Urinary bladder (tissue), 4 donors: Measurements from ENCODE around the gene OR6N2. TPM values are rescaled to one million over a fixed set of nuclear protein-coding genes. Genes with fewer than 3 reads are reported as not detected.

Experiments
- DNase-seq: peaks from one replicate; pipeline ENCODE4 v3.0.0-alpha.2; 2015; ENCODE audit errors: extremely low spot score
- H3K27ac ChIP-seq: one replicate; pipeline ENCODE4 v1.5.1; 2013; ENCODE audit warnings: low read depth, mild to moderate bottlenecking, moderate library complexity
- H3K36me3 ChIP-seq: one replicate; pipeline ENCODE4 v1.6.1; 2013; ENCODE audit warnings: mild to moderate bottlenecking, moderate library complexity; ENCODE audit not compliant: insufficient read depth
- H3K4me1 ChIP-seq: one replicate; pipeline ENCODE4 v1.6.1; 2013; ENCODE audit warnings: mild to moderate bottlenecking, moderate library complexity; ENCODE audit not compliant: insufficient read depth
- H3K4me3 ChIP-seq: one replicate; pipeline ENCODE4 v1.5.1; 2013; ENCODE audit warnings: low read depth, low read length
- WGBS: extraction: QIAGEN DNeasy Blood & Tissue Kit; methylation state at CpG from one replicate; pipeline ENCODE4 v1.1.7; 2013; 5-methylcytosine and 5-hydroxymethylcytosine counted together
- polyA plus RNA-seq: library from polyadenylated mRNA; stranded (reverse); fragments of 200-250 nt; gene quantifications from one replicate; pipeline ENCODE4 v1.2.3, GENCODE V29; 2013
- total RNA-seq: library from RNA; depleted of rRNA; stranded (reverse); fragments of >200 nt; gene quantifications from one replicate; pipeline ENCODE4 v1.2.3, GENCODE V29; 2014
- donor health status: healthy with polysubstance abuse.
- donor health status: healthy.

OR6N2 gene
- total and polyA plus RNA-seq, 2 donors: not detected

DNA sequence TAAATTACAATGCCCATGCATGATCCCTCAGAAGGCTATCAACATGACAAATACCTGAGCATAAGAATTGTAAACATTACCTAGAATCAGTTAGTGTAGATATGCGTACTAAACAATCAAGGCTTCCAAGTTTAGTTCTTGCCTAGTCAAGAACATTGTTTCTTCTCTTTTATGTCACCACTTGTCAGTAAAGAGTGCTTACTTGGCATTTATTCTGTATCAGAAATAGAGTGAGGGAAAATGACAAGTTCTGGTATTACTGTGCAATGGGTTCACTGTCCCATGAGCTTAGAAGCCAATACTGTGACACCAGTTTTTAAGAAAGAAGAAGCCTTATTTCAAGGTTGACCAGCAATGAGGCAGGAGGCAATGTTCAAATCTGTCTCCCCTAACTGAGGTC lies 22.7 kb upstream of the OR6N2 start:
- Histone ChIP-seq H3K36me3 (no peaks in the 10 kb centered on the region), H3K4me1 (no peaks in the 10 kb centered on the region), H3K4me3 (no peak overlapping the region), H3K27ac (no peak overlapping the region)
- 89% methylated on average over 1 of the region's 1 CpG for WGBS
- DNase-seq: no peak

DNA sequence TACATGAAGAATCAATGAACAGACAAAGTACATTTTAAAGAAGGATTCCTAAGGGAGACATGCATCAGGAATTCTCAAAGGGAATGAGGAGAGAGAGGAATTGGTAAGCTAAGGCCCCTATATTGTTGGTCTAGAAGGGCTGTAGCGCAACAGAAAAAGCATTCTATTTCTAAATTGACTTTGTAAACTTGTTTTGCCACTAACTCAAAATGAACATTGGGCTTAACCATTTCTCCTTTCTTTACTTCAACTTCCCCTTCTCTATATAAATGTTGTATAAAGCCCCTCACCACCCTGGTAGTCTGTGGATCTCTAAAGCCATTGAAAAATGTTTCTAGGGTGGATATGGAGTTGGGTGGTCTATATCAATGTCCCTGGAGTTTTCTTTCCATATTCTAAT lies 20.4 kb upstream of the OR6N2 start:
- Histone ChIP-seq H3K4me3 (no peak overlapping the region), H3K36me3 (no peaks in the 10 kb centered on the region), H3K27ac (no peak overlapping the region), H3K4me1 (no peaks in the 10 kb centered on the region)
- no peak for DNase-seq
- WGBS: 98% methylated on average over 1 of the region's 1 CpG

DNA sequence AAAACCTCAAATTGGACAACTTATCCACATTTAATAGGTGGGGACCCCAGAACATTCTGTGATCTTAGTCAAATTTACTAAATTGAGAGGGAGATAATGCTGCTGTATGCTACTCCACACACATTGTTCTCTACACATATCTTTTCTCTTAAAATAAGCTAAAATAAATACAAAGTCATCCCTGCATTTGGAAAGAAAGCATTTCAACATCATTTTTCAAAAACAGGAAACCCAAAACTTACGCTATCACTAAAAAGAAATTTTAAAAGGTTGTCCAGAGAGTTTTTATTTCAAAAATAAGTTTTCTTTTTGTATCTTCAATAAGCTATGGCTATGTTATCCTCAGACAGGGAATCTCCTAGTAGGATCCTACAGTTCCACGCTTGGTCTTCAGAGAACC lies 19.5 kb upstream of the OR6N2 start:
- WGBS: 96% methylated on average over 2 of the region's 2 CpGs
- H3K4me3 ChIP-seq: no peak overlapping the region

DNA sequence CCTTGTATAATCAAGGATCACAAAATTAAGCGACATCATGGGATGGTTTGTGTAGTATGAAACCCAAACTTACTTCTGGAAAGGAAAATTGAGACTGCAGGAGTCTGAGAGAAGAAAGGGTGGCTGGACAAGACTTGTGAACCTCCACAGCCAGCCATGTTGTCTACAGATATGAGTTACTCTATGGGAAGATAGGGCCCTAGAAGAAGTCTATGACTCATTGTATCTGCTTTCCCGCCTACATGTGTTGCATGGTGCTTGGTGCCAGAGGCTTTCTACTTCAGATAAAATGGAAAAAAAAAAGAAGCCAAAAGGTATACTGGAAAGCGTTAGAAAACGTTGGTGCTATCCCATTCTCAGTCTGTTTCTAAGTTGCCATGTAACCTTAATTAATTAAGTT lies 18.7 kb upstream of the OR6N2 start:
- no peak overlapping the region for H3K27ac ChIP-seq
- H3K36me3 ChIP-seq: no peaks in the 10 kb centered on the region
- no peak for DNase-seq
- 89% methylated on average over 4 of the region's 4 CpGs for WGBS
- no peaks in the 10 kb centered on the region for H3K4me1 ChIP-seq
- H3K4me3 ChIP-seq: no peak overlapping the region

More for the DNA sequence above, 19.5 kb upstream of the OR6N2 start:
- DNase-seq: no peak
- no peaks in the 10 kb centered on the region for H3K4me1 ChIP-seq
- H3K27ac ChIP-seq: no peak overlapping the region
- no peaks in the 10 kb centered on the region for H3K36me3 ChIP-seq

DNA sequence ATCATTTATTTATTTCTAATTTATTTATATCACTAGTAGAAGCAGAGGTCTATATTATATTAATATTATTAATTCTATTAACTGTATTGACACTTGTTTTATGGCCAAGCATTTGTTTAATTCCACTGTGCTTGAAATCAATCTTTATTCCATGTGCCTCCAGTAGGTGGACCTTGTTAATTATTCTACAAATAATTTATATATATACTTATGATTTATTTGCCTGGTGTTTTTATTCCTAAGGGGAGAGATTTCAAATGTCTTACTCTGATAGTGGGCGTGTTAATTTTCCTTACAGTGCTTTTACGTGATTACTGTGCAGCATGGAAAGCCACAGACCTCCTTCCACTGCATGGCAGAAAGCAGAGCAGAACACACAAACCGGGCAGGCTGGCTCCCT lies 17.5 kb upstream of the OR6N2 start:
- Histone ChIP-seq H3K4me3 (no peak overlapping the region), H3K27ac (no peak overlapping the region), H3K4me1 (no peaks in the 10 kb centered on the region), H3K36me3 (no peaks in the 10 kb centered on the region)
- no peak for DNase-seq
- WGBS: 64% methylated on average over 3 of the region's 3 CpGs

DNA sequence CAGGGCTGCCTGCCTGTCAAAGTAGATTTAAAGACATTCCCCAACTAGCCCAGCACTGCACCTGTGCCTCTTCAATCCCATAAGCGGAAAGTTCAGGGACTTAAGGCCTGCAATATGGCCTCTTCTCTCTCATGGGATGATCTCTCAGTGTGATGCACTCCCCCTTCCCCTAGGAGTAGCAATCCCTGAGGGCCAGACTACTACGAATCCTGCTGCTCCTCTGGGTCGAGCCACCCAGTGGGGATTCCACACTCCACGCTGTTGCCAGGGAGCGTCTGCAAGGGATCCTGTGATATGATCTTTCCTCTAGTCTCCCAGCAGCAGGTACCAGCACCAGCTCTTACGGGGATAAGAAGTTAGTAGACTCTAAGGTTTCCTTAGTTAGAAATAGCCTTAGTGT lies 13.2 kb upstream of the OR6N2 start:
- WGBS: 77% methylated on average over 6 of the region's 6 CpGs
- no peak overlapping the region for H3K4me3 ChIP-seq
- no peak overlapping the region for H3K27ac ChIP-seq
- no peak for DNase-seq
- H3K36me3 ChIP-seq: no peaks in the 10 kb centered on the region
- no peaks in the 10 kb centered on the region for H3K4me1 ChIP-seq

DNA sequence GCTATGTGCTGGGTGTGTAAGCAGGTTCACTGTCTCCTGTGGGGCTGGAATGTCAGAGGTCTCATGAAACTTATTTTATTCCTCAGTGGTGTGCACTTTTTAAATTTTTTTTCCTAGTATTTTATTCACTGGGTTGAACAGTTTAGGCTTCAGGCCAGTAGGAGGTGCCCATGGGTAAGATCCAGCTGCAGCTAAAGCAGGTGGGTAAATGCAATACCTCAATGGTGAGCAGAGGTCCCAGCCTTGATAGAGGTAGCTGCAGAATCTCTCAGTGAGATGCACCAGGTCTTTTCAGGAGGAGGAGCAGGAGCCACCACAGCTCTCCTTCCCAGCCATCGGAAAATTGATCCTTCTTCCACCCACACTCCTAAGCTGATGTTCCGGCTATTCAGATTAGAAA lies 12.6 kb upstream of the OR6N2 start:
- Histone ChIP-seq H3K27ac (no peak overlapping the region), H3K4me3 (no peak overlapping the region), H3K36me3 (no peaks in the 10 kb centered on the region), H3K4me1 (no peaks in the 10 kb centered on the region)
- no peak for DNase-seq
- WGBS: 83% methylated on average over 2 of the region's 2 CpGs

DNA sequence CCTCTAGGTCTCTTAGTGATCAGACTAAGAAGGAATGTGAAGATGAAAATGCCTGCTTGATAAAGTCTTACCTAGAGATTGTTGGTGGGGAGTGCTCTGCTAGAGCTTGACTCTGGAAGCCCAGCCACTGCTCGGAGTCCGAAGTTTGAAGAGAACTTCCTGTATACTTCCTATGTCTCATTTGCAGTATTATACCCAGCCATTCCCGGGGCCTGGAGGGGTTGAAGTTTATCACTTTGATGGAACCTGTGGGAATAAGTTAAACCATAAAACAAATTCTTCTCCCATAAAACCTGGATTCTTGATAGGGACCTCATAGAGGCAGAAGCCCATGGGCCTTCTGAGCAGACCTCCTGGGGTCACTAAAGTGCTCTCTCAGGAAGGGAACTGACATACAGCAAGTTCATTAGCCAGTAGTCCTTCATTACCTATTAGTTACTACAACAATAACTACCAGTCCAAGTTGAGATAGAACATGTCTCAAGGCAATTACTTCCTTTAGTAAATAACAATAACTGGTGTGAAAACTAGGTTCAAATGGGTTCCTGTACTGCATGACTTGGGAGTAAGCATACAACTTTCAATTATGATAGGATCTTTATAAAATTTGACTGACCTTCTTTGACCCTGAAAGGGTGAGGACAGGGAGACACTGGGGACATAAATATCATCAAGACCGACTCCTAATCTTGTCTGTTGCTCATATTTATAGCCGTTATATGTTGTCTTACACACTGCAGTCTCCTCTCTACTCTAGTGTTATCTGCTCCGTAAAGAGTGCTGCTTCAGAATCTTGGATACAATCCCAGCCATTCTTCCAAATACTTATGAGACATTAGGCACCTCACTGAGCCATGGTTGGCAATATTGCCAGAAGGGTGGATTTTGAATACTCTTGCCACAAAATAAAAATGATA lies 8.8 kb downstream of the OR6N2 start, which contains the start of gene OR6N1:
Gene OR6N1, minus strand, starts transcription at position 246 of the 917 bp plus-strand sequence. CDS start 5,513 bp downstream, outside the sequence.
- H3K4me3 ChIP-seq: no peak within 1 kb of the TSS
- no peak for DNase-seq
- H3K27ac ChIP-seq: no peak within 1 kb of the TSS
- 53% methylated on average over 6 of the region's 6 CpGs for WGBS
- H3K36me3 ChIP-seq: no peaks in the 10 kb centered on the region
- H3K4me1 ChIP-seq: no peaks in the 10 kb centered on the region

DNA sequence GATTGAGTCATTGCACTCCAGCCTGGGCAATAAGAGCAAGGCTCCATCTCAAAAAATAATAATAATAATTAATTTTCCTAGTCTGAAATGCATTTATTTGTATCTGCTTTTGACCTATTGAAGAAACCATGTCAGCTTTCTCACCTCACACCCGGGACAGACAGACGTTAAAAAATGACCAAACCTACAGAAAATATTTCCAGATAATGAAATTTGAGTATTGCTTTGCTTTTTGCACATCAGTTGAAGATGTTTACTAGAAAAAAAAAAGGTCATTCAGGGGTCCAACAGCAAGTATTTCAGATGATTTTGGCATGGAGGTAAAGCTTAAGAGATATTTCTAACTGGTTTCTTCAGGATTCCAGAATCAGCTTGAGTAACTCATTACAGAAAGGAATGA lies 26.6 kb downstream of the OR6N2 start, which contains the start of gene OR6K6:
Gene OR6K6, plus strand, starts transcription at position 301 of the 400 bp plus-strand sequence. CDS start 168 bp downstream, outside the sequence.
- no peak within 1 kb of the TSS for H3K27ac ChIP-seq
- H3K4me3 ChIP-seq: no peak within 1 kb of the TSS
- DNase-seq: no peak
- H3K36me3 ChIP-seq: no peaks in the 10 kb centered on the region
- H3K4me1 ChIP-seq: no peaks in the 10 kb centered on the region
- whole genome bisulfite sequencing: 82% methylated on average over 2 of the region's 2 CpGs

DNA sequence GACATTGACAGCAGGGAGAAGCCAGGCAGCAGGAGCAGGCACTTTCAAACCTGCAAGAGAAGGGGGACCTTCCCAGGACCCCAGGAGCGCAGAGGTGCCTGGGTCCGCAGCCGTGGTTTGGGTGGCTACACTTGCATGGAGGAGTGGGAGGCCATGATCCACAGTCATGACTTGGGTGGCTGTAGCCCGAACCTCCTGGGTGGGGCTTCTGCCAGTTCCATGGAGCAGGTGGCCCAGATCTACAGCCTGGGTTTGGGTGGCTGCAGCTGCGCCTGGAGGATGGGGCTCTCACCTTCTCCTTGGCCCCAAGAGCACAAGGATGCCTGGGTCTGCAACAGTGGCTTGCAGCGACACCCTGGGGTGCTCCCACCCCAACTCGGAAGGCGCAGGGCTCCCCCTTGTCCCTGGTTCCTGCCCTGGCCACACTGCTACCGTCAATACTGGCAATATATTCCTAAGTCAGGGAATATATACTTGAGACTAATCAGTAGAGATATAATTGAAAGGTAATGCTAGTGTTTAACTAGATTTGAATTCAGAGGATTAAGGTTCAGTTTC lies 28.8 kb downstream of the OR6N2 start:
- no peak overlapping the region for H3K4me3 ChIP-seq
- H3K27ac ChIP-seq: no peak overlapping the region
- no peaks in the 10 kb centered on the region for H3K36me3 ChIP-seq
- 90% methylated on average over 9 of the region's 9 CpGs for WGBS
- no peaks in the 10 kb centered on the region for H3K4me1 ChIP-seq
- DNase-seq: no peak

DNA sequence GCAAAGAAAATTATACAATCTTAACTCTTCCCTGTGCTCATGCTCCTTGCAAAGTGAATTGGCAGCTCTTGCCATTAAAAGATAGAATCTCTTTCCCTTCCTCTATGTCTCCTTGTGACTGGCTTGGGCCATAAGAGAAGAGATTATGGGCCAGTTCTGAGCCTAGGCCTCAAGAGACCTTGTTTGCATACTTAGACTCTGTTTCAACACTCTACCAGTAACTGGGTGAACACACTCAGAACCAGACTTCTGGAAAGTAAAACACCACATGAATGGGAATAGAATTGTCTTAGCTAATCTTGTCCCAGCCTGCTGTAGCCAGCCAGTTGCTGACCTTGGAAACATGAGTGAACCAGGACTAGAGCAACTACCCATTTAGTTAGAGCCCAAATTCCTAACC lies 45.2 kb downstream of the OR6N2 start:
- Histone ChIP-seq H3K4me3 (no peak overlapping the region), H3K36me3 (no peaks in the 10 kb centered on the region), H3K27ac (no peak overlapping the region), H3K4me1 (no peaks in the 10 kb centered on the region)
- no peak for DNase-seq

DNA sequence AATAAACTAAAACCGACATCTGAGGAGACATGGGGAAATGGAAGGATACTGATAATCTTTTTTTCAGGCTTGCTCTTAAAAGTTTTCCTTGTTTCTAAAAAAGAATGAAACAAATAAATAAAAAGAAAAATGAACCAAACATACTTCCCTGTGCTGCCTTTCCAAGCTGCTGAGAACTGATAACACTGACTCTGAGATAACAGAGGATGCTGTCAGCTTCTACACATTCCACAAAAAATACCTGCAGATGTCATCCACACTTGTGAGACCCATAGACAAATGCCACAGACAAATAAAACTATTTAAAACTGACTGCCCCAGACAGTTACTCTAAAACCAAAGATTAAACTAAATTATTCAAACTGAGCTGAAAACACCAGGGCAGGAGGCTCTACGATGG lies 48.5 kb downstream of the OR6N2 start:
- 82% methylated on average over 2 of the region's 2 CpGs for WGBS
- no peak for DNase-seq
- H3K4me3 ChIP-seq: no peak overlapping the region
- no peak overlapping the region for H3K27ac ChIP-seq
- H3K4me1 ChIP-seq: no peaks in the 10 kb centered on the region
- H3K36me3 ChIP-seq: no peaks in the 10 kb centered on the region

DNA sequence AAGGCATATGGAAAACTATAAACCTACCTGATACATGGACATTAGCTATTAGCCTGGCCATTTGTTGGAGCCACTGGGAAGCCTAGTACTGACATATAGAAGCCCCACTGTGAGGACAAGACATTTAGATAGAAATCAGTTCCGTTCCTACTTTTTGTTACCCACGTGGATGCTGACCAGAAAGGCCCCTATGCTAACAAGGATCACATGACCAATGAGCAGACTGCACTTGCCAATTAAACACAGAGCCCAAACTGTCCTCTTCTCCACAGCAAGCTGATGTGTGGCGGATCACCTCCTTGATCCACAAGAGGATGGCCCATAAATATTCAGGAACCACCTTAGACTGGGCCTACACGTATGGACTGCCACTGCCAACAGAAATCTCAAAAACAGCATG lies 49.3 kb downstream of the OR6N2 start:
- Histone ChIP-seq H3K4me3 (no peak overlapping the region), H3K27ac (no peak overlapping the region), H3K4me1 (no peaks in the 10 kb centered on the region), H3K36me3 (no peaks in the 10 kb centered on the region)
- no peak for DNase-seq
- 86% methylated on average over 4 of the region's 4 CpGs for WGBS

DNA sequence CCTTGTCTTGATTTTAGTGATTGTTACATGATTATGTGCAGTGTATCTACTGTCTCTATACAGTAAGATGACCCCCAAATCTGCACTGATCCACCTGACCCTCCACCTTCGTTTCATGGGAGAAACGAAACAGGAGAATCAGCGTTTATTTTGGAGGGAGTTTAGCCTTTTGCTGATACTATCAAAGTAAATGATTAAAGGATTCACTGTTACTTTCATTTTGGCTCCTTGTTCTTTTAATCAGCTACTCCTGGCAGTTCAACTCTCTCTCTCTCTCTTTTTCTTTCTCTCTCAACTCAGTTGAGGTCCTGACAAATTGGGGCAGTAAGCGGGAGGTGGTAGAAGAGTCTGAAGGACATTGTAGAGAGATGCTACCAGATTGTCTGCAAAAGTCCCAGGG lies 50.6 kb downstream of the OR6N2 start:
- DNase-seq: no peak
- no peak overlapping the region for H3K27ac ChIP-seq
- no peak overlapping the region for H3K4me3 ChIP-seq
- no peaks in the 10 kb centered on the region for H3K4me1 ChIP-seq
- H3K36me3 ChIP-seq: no peaks in the 10 kb centered on the region
- WGBS: 71% methylated on average over 4 of the region's 4 CpGs
